Measurements from ENCODE around the gene HEBP1.

The HEBP1 gene

DNA sequence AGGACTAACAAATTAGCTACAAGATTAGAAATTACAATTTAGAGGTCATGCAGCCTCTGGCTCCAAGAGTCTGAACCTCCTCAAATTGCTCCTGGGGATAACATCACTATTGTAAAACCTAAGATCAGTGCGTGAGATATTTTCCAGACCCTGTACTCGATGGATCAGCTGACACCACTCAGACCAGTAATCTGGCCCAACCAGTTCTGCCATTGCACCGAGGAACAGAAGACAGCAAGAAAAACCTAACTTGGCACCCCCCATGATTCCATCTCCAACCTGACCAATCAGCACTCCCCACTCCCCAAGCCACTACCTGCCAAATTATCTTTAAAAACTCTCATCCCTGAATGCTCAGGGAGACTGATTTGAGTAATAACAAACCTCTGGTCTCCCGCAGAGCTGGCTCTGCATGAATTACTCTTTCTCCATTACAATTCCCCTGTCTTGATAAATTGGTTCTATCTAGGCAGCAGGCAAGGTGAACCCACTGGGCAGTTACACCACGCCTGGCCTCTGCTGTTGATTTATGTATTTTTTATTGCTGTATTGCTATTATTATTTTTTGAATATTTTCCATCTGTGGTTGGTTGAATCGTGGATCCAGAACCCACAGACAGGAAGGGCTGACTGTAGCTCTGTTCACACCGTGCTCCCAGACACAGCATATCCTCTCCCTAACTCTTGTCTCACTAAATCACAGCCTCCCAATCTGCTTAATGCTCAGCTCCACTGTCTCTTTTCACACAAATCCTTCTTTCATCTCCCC is 9.2 kb downstream of the HEBP1 start:
- no peak for DNase-seq (ENCODE audit: low read depth in 2 of 2)

DNA sequence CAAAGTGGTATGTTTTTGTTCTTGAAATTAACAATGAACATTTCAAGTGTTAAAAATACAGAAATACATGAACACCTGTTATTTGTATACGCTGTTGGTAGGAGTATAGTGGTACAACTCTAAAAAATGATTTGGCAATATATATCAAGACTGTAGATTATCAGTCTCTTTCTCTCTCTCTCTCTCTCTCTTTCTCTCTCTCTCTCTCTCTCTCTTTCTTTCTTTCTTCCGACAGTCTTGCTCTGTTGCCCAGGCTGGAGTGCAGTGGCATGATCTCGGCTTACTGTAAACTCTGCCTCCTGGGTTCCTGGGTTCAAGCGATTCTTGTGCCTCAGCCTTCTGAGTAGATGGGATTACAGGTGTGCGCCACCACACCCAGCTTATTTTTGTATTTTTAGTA is 12.6 kb downstream of the HEBP1 start:
- DNase-seq (ENCODE audit: low read depth in 2 of 2), result no peak

DNA sequence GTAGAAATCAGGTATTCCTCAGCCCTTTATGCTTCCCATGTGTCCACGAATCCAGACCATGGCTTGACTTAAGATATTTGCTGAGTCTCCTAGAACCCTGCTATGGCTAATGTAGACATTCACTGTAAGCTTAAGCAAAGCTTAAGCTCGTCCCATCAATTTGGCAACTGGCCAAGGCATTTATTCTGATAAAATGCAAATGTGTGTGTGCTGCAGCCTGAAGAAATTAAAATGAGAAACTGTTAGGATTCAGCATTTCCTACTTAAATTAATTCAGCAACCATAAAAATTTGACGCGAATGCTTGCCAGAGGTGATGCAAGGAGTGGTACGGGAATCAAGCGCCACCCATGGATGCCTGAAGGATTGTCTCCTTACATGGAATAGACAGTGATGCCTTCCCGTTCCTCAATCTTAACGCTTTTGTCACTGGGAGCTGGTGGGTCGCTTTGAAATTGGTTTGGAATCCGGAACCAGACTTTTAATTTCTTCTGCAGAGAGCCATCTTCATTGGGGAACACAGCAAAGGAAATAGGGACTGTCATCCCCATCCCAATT is 13.2 kb downstream of the HEBP1 start:
- DNase-seq (ENCODE audit: low read depth in 2 of 2), result no peak

DNA sequence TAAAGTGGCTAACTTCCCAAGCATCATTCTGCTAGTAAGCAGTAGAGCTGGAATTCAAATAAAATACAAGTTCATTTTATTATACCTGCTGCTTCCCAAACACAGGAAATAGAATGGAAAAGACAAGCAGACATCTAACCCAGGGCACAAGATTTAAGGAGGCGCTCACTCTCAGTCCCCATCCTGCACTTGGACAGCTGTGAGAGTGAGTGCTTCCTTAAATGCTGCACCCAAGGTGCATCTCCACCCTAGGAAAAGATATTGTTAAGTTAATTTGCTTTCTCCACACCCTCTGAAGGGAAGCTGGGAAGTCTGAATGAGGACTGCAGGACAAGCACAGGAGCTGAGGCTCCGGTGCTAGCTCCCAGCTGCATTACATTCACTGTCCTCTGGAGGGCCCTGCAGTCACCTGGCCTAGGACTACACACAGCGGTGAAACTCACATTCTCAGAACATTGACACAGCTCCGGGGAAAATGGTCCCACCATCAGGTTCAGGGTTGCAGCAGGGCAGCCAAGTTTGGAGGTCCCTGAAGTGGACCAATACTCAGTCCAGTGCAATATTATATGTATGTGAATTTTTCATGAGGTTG is 14.2 kb downstream of the HEBP1 start:
- no peak for DNase-seq (ENCODE audit: low read depth in 2 of 2)

DNA sequence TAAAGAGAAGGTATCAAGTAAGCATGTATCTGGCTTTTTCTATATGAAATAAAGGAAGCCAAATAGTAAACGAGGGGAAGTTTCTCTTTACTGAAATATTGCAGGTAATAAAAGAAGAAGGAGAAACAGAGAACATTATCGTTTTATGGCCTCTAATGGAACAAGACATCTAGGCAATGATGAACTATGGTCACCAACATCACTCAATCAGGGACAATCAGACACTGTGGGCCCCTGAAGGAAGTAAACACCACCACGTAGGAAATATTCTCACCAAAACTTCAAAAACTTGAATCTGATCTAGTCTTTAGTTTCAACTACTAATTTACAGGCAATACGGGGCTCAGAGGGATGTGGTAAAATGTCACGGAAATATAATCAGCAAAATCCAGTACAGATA is 15.9 kb downstream of the HEBP1 start:
- DNase-seq (ENCODE audit: low read depth in 2 of 2), result no peak

DNA sequence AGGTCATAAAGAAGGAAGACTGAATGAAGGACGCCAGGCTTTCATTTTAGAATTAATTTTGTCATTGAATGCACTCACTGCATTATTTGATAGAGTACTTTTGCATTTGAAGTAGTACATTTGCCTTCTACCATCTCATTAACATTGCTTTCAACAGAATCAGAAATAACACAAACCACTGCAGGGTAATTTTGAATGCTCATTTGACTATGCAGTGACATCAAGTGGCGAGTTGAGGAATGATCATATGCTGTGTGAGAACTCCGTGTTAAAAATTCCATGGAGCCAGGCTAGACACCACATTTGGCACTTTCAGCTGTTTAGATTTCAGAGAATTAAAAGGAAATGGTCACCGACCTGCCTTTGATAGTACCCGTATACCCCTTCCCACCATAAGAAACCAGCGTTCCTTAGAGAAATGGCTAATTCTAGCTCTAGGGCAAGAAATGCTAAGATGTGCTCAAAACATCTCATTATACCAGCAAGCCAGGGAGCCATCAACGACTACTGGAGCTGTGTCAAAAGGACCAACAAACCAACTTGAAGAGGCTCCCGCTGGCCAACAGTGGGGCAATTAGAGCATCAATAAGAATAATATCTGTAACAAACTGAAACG is 16.5 kb downstream of the HEBP1 start:
- DNase-seq (ENCODE audit: low read depth in 2 of 2), result no peak

DNA sequence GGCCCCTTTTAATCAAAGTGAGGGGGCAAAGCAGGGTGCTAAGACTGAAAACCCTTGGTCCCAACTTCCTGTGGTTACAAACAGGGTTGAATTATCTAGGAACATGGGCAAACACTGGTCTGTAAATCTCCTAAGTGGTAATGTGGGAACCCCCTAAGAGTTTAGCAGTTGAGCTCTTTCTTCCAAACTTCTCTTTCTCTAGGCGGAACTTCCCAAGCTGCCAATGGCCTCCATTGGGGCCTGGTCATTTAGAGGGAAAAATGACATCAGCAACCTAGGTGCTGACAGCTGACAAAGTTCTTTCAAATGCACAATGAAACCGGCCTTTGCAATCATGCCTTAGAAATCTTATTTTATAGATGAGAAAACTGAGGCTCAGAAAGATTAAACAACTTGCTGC is 17.7 kb downstream of the HEBP1 start:
- DNase-seq (ENCODE audit: low read depth in 2 of 2), result no peak

DNA sequence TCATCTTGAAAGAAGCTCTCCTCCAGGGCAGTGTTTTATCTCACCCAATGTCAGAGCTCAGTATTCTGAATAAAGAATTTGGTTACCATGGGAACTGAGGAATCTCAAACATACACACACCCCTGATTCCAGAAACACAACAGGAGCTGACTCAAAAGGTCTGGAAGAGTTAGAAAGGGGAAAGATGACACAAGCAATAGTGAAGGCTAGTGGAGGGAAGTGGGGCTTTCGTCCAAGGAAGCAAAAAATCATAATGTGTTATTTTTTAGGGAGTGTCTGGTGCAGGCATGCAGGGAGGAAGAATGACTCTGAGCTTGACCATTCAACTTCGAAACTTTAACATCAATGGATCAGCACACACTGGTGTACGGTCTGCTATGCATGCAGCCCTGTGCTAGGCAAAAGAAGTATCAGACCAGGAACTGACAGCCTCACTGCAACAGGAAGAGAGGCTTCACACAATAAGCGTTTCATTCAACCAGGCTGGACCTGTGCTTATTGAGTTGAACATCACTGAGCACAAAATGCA is 20.3 kb downstream of the HEBP1 start:
- DNase-seq (ENCODE audit: low read depth in 2 of 2), result no peak

DNA sequence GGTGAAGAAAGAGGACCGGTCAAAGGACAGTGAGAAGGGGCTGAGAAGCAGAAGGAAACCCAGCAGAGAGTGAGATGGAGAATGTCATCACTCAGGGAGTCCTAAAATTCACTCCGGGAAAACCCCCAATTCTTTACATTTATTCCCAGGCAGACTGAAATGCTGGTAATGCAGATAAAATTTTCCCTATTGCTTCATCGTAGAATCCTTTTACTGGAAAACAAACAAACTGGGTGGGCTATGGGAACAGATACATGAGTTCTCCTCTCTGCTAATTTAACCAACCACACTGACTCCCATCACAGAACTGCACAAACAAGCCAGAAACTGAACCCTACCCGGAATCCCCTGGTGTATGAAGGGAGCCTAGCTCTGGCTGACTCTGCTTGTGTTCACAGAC is 20.9 kb downstream of the HEBP1 start:
- no peak for DNase-seq (ENCODE audit: low read depth in 2 of 2)

DNA sequence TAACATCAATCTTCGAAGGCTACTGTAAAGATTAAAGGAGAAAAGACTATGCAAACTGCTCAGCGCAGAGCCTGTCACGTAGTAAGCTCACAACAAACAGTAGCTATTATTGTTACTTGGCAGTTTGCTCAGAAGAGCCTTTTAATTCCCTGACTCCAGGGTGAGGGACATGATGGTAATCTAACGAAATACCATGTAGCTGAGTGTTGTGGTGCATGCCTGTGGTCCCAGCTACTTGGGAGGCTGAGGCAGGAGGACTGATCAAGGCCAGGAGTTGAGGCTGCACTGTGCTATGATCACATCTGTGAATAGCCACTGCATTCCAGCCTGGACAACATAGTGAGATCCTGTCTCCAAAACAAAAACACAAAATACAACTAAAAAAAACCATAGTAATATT is 22.8 kb downstream of the HEBP1 start:
- no peak for DNase-seq (ENCODE audit: low read depth in 2 of 2)

DNA sequence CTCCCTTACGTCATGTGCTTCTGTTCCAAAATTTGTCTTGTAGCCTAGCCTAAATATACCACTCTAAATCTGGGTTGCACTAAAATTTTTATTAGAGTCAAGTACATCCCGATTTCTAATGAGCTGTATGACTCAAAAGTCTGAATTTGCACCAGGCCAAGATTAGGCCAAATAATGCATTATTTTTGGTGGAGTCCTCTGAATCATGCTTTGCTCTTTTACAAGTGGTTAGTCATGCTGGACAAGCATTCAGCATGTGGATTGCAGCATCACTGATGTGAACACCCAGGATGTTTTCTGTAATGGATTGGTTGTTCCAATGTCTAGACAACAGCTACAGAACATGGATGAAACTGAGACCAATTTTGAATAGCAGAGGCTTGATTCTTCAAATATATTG is 23.7 kb downstream of the HEBP1 start:
- no peak for DNase-seq (ENCODE audit: low read depth in 2 of 2)

DNA sequence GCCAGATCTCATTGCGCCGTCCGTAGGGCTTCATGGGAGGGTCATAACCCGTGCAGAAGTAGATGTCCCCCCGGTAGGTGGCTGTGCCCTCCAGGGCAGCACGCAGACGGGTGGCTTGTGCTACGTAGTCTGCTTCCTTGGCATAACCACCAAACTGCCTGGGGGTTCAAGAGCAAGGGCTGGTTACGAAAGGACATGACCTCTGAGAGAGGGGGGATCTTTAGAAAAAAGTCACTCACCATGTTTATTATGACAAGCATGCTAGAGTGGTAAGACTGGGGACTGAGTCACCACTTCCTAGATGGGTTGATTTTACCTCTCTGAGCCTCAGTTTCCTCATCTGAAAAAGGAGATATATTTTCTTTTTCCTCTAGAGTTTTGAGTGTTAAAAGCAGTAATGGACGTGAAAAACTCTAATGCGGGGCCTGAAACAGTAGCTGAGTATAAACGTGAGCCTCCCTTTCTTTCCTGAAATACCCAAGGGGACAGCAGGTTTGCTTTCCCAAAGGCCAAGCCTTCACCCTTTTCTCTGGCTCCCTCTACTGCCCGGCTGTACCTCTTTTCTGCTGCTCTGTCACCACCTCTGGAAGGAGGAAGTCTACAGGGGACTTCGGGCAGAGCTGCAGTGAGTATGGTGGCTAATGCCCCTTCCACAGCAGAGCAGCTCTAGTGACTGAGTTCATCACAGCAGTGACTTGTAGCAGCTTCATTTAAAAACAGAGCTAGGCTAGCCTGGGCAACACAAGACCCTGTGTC is 24.6 kb downstream of the HEBP1 start:
- DNase-seq (ENCODE audit: low read depth in 2 of 2), result no peak

DNA sequence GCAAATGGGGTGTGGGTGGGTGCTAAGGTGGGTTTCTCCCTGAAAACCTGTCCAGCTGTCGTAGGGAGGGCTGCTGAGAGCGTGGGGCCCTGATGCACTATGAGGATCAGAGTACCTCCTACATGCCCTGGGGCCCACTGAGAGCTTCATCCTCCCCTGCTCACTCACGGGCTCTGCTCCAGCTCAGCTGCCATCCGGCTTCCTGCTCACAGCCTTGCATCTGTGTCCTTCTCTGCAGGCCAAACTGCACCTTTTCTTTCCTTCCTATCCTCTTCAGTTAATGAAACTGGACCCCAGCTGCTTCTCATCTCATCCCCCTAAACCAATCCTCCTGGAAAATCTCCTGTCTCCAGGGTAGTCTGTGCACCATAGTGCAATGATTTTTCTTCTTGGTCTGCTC is 25.9 kb downstream of the HEBP1 start:
- DNase-seq (ENCODE audit: low read depth in 2 of 2), result no peak

DNA sequence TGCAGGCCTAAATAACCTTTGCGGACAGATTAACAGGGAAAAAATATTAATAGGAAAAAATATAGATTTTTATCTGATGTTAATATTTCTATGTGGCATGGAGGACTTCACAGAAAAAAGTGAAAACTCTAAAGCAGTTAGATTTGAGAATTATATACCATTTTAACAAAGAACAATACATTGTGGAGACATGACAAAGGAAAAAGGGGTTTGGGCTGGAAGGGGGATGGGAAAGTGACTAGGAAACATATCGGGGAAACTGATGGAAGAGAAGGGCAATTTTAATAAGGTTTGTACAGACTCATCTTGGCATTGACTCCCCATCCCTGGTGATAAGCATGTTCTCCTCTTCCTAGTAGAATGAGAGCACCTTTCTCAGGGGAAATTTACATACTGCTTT is 27.0 kb downstream of the HEBP1 start:
- DNase-seq (ENCODE audit: low read depth in 2 of 2), result no peak

DNA sequence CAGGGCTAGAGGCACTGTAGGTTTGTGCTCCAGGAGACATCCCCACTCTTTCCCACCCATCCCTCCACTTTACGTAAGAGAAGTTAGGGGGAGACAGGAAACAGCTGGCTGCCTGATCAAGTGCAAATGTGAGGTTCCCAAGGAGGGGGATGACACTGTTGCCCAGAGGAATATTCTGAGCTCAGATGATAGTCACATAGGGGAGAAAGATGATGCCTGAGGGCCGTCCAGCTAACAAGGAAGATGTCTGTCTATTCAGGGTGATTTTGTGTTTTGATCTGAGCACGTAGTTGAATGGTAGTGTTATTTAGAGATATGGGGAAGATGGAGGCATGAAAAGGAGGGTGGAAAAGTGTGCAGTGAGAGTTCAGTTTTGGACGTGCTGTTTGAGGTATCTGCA is 34.2 kb downstream of the HEBP1 start:
- no peak for DNase-seq (ENCODE audit: low read depth in 2 of 2)

DNA sequence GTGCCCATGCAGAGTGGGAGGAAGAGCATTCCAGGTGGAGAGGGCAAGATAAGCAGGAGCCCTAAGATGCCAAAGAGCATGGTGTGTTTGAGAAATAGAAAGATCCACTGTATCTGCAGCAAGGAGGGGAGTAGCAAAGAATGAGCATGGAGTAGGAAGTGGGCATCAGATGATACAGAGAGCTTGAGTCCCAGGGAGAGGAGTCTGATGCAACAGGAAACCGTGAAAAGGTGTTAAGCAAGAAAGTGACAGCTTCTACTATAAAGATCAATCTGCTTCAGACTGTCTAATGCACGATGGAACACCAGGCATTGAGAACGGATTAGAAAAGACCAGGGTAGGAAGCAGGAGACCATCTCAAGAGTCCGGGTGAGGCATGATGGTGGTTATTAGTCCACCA is 35.8 kb downstream of the HEBP1 start:
- no peak for DNase-seq (ENCODE audit: low read depth in 2 of 2)

DNA sequence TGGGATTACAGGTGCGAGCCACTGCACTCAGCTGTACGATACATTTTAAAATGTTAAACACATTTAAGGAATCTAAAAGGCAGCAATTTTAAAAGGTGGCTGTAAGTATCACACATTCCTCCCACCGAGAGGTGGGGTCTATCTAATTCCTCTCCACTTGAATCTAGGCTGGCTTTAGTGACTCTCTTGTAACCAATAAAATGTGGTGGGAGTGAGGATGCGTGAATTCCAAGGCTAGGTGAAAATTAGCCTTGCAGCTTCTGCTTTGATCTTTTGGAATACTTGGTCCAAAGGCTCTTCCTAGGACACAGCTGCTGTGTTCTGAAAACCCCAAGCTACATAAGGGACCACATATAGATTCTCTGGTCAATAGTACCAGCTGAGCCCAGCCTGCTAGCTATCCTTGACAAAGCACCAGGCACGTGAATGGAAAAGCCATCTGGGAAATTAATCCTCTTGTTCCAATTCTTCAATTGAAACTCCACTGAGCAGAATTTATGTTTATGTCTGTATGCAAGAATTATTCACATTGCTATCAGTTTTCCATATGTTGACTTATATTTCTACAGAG is 39.3 kb downstream of the HEBP1 start:
- DNase-seq (ENCODE audit: low read depth in 2 of 2), result no peak

DNA sequence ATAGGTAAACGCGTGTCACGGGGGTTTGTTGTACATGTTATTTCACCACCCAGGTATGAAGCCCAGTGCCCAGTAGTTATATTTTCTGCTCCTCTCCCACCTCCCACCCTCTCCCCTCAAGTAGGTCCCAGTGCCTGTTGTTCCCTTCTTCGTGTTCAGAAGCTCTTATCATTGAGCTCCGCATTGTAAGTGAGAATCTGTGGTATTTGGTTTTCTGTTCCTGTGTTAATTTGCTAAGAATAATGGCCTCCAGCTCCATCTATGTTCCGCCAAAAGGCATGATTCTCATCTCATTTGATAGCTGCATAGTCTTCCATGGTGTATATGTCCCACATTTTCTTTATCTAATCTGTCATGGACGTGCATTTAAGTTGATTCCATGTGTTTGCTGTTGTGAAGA is 41.2 kb downstream of the HEBP1 start:
- DNase-seq (ENCODE audit: low read depth in 2 of 2), result no peak

DNA sequence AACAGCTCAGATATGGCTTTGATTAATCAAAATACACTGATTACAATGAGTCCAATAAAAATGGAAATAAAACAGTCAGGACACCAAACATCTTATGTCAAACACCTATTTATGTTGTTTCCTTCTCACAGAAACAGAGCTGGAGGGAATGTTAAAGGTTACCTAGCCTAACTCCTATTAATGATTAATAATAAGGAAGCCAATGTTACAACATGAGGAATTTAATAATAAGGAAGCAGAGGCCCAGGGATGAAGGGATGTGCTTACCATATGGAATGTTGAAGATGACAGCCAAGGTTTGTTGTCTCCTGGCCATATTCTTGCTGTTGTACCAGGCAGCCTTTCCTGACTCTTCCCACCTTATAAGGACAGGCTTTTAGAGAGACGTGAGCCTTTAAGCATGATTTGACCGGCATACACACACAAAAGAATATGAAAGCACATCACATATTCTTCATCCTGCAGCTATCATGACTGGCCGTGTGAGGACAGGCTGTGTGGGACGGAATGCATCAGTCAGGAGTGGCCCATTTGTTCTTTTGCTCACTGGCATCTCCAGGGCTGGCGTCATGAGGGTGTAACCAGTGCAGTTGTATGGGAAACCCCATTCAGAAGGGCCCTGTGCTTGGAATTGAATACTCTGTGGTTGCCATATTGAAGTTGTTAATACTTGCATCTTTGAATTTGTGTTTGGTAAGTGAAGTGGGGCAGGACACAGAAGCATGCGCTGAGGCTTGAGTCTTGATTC is 45.0 kb downstream of the HEBP1 start:
- DNase-seq (ENCODE audit: low read depth in 2 of 2), result no peak

DNA sequence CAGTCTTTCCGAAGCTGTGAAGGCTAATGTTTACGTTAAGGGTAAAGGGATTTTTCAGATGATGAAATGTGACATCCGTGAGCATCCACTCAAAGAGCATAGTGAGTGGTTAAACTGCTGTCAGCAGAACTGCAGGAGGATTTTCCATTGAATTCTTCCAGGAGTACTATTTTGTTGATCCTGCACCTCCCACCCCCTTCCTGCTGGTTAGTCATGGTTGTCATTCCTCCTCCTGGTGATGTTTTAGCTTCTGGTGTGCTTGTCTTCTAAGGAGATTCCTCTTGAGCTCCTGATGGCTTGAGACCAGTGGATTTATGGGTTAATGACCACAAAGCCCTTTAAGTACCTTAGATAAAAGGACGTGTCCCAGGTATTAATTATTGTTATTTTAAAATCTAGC is 45.7 kb downstream of the HEBP1 start:
- DNase-seq (ENCODE audit: low read depth in 2 of 2), result no peak

DNA sequence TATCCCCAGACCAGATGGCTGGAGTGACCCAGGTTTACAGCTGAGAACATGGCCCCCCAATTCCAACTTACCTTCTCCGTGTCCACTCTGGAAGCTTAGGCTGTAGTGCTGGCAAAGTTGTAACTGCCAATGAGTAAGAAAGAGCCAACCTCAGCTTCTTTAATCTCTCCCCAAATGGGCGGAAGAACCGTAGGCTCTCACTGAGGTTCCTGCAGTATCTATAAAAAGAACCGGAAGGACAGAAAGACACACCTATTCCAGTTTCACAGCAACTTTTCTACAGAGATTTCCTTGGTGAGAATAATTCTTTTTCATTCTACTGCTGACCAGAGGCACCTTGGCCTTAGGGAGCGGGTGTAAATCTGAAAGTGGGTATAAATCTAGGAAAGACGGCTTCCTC is 48.0 kb downstream of the HEBP1 start, which contains the start of gene GPRC5D:
Gene GPRC5D (minus strand): TSS at position 135 of the 400 bp plus-strand sequence. CDS start 1,786 bp downstream, outside the sequence.
- DNase-seq (ENCODE audit: low read depth in 2 of 2), result no peak
